Muscle of back (tissue), 11 donors: ENCODE measurements around the gene KRTAP1-5. TPM values are rescaled to one million over a fixed set of nuclear protein-coding genes. Genes with fewer than 3 reads are reported as not detected.
"Not testable (repeated sequence)": the region's sequence is repeated elsewhere in the genome, so short reads cannot be mapped to it uniquely, and the experiment has no call there.

Experiments used
- DNase-seq, 3 donors: peaks; one replicate each; pipeline versions ENCODE4 v3.0.0 to v3.0.0-alpha.2; 2013
- polyA plus RNA-seq, 10 donors: library from polyadenylated mRNA; unstranded; fragments of 120-200 nt; gene quantifications; one replicate each; pipeline ENCODE4 v1.2.1, GENCODE V29; 2013; ENCODE audit not compliant: insufficient read length in 10 of 10

Gene KRTAP1-5
- polyA plus RNA-seq, 10 donors = not detected

GRCh38 chr17:41008811-41009210, 18.2 kb downstream of the KRTAP1-5 start, which contains the start of gene KRTAP3-1:
TSS of gene KRTAP3-1 (minus strand) at chr17:41009128. CDS start at chr17:41009074, 54 bp downstream.
- no peak for DNase-seq

GRCh38 chr17:41004397-41004796, 22.6 kb downstream of the KRTAP1-5 start:
- DNase-seq = no peak

DNA sequence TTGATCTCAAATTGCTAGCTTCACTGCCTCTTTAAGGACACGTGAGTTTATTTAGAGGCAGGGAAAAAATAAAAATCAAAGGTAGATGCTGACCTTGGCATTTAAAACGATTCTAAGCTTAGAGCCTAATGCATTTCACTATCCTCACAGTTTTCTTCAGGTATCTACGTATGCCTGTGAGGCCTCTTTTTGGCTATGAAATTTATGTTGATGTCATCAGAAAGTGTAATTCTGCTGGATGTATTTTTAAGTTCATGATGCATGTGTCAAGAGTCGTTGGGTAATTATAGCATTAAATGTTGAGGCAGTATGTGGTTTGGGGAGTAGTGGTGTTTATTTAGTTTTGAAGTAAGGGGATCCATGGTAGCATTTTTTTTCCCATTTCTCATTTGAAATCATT, 23.1 kb downstream of the KRTAP1-5 start:
- no peak for DNase-seq

DNA sequence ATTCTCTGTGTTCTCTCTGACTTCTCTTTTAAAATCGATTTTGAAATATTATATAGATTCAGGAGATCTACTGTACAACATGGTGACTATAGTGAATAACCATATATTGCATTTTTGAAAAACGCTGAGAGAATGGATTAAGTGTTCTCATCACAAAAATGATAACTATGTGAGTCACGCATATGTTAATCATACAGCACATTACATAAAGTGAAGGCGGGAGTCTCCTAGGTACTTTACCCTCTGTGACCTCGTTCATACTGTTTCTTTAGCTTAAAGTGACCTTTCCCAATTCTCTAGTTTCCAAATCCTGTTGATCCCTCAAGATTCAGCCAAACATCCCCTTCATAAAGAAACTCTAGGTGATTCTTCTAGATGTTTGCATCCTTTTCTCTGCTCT, 24.2 kb downstream of the KRTAP1-5 start:
- no peak for DNase-seq

DNA sequence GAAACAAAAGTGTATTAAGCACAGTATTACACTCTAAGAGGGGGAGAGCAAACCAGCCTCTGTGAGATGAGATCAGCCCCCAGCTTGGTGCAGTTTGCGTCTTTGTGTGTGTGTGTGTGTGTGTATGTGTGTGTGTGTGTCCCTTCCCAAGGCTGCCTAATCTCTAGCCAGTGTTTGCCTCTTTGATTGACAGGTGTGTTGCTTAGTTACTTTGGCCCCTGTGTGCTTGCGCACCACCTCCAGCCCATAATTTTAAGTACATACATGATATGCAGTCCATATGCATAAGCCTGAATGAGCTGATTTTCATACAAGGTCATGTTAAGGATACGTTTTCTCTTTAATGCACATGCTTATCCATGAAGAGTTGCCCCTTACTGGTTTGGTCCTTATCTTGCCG, 25.2 kb downstream of the KRTAP1-5 start:
- DNase-seq = no peak

DNA sequence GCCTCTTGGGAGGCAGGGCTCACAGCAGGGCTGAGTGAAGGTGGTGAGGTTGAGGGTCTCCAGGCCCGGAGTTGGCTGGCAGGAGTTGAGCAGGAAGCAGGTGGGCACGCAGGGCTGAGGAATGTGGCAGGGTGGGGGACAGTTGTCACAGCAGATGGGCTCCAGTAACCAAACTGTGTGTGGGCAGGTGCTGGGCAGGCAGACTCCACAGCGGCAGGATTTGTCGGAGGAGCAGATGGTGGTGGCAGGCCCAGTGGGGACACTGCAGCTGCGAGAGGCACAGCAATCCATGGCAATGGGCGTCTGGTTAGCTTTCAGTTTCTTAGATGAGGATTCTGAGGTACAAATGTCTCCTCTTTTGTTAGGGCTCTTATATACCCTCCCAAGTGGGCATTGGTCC, 27.4 kb downstream of the KRTAP1-5 start, which contains the start of gene KRTAP3-2:
TSS of gene KRTAP3-2 (minus strand) at position 344 of the 400 bp plus-strand sequence. CDS start at position 291, 53 bp downstream.
- DNase-seq = not testable (repeated sequence)

GRCh38 chr17:40997361-40997760, 29.6 kb downstream of the KRTAP1-5 start:
- DNase-seq = no peak

DNA sequence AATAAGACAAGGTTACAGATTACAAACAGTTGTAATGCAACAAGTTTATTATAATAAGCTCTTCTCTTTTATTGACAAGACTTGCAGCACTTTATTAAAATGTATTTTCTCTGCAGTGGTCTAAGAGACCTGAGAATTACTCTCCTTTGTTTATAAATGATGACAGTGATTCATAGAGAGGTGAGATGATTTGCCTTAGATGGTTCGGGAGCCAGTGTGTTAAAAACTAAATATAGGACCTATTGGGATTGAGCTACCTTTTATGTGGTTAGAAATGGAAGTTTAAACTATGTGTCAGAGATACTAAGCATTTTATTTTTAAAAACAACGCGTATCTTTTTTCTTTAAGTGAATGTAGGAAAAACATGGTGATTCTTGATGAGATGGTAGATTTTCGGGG, 30.2 kb downstream of the KRTAP1-5 start:
- no peak for DNase-seq

- DNase-seq = no peak
These were observed 31.9 kb downstream of the KRTAP1-5 start for GRCh38 chr17:40995116-40995515.

- DNase-seq = no peak
These were observed 33.2 kb downstream of the KRTAP1-5 start, which contains the start of gene KRTAP3-3 for GRCh38 chr17:40993839-40994238. TSS of gene KRTAP3-3 (minus strand) at chr17:40994164. CDS start at chr17:40994097, 67 bp downstream.

GRCh38 chr17:40993084-40993483, 33.9 kb downstream of the KRTAP1-5 start:
- DNase-seq = no peak

- DNase-seq = no peak
These were observed 34.3 kb downstream of the KRTAP1-5 start for GRCh38 chr17:40992666-40993065.

DNA sequence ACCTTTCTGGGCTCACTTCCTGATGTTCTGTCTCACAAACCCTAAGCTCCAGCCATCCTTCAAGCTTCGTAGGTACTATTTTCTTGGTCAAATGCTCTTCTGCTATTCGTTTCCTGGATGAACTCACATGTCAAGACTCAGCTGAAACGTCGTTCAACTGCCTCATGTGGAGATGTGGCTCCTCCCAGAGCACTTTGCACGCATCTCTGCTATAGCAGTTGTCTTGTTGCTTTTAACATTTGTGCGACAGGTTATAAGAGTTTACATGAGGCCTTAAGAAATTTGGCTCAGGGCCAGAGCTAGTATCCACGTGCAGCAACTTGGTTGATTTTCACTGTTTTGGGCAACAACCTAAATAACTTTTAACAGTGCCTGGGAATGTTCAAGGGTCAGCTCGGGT, 40.1 kb downstream of the KRTAP1-5 start:
- no peak for DNase-seq

DNA sequence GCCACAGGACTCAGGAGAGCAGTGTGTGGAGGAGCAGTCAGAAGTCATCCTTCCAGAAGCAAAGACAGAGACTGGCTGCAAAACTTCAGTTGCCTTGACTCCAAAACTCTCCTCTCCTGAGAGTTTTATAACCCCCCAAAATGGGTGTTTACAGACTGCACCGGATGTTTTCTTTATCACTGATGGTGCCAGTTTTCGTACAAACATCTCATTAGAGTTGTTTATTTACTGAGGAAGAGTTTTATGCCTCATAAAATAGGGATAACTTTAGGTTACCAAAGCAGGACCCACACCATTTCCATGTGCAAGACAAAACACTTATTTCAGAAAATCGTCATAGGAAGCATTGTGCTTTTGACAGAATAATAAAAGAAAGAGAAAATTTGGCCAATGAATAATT, 42.8 kb downstream of the KRTAP1-5 start, which contains the start of gene KRT40:
TSS of gene KRT40 (minus strand) at position 101 of the 400 bp plus-strand sequence. CDS start at position 48, 53 bp downstream.
- DNase-seq = no peak

DNA sequence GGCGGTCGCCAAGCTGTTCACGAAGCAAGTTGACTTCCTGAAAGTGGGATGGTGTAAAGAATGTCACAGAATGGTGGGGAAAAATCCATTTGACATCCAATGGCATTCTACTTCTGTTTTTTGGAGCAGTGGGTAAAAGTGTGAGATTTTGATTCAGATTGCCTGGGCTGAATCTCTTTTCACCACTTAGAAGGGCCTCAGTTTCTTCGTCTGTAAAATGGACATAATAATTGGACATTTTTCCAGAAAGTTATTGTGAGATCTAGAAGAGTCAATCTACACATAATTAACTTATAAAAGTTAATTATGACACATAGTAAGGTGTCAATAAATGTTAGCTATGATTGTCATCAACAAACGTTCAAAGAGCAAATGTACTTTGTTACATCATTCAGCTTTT, 45.9 kb downstream of the KRTAP1-5 start:
- no peak for DNase-seq

DNA sequence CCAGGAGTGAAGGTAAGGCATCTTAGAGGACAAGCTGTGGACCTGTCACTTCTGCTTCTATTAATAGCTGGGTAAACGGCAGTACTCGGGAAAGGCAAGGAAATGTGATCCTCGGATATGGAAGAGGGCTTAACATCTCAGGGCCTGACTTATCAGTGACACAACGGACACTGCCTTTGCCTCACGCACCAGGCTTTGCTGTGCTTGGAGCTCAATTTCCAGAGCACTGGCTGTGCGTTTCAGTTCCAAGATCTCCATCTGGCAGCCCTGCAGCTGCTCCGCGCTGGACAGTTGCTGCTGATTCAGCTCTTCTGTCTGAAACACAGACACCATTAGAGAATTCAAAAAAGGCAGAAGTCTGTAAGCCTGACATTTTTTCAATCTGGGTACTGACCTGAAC, 46.4 kb downstream of the KRTAP1-5 start:
- DNase-seq = peak; percentile 72 to 91 (median 82)

- no peak for DNase-seq
These were observed 46.9 kb downstream of the KRTAP1-5 start for GRCh38 chr17:40980117-40980516.

DNA sequence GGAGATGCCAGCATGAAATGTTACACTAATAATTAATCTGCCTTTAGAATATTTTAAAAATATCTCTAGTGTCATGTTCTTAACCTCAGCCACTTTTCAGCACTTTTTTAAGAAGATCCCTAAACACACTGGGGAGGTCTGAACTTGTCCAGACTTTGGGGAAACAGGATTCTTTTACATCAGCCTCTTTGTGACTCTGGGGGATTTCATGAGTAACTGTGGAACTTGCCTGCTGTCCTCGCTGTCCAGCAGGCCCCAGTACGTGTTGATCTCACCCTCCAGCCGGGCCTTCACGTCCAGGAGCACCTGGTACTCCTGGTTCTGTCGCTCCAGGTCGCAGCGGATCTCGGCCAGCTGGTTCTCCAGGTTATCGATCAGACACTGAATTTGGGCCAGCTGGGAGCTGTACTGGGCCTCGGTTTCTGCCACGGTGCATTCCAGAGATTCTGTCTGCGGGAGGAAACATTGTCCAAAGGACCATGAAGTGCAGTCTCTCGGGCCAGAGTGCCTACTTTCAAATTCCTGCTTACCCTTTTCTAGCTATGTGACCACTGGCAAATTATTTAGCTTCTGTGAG, 48.3 kb downstream of the KRTAP1-5 start:
- DNase-seq = peak in 1 of 3 donors; percentile 27

Other genes starting within 250 kb of the KRTAP1-5 start
- gene KRT27, start 244.7 kb downstream of the KRTAP1-5 start, polyA plus RNA-seq = not detected
- under 1 TPM in 1 of 10 donors, not detected in 9; 0.15 TPM for gene KRT28, start 227.2 kb downstream of the KRTAP1-5 start, polyA plus RNA-seq
- 100 to 1,000 TPM in 2 of 10 donors, 10 to 100 TPM in 8; 31.8 to 603 (median 39.3) TPM for gene KRT10, start 204.6 kb downstream of the KRTAP1-5 start, polyA plus RNA-seq
- under 1 TPM in 7 of 10 donors, not detected in 3; 0.08 to 0.76 (median 0.27) TPM for gene KRT12, start 160.0 kb downstream of the KRTAP1-5 start, polyA plus RNA-seq
- gene KRT20, start 142.0 kb downstream of the KRTAP1-5 start, polyA plus RNA-seq = under 1 TPM in 4 of 10 donors, not detected in 6; 0.13 to 0.24 (median 0.21) TPM
- 1 to 10 TPM in 2 of 10 donors, under 1 TPM in 5, not detected in 3; 0.16 to 2.7 (median 0.22) TPM for gene KRT23, start 89.6 kb downstream of the KRTAP1-5 start, polyA plus RNA-seq
- 1 to 10 TPM; 2.9 to 9.6 (median 5.2) TPM for gene KRT39, start 60.3 kb downstream of the KRTAP1-5 start, polyA plus RNA-seq
- 10 to 100 TPM in 6 of 10 donors, 1 to 10 TPM in 4; 3.5 to 18.2 (median 10.4) TPM for gene KRT40, start 42.9 kb downstream of the KRTAP1-5 start, polyA plus RNA-seq
- gene KRTAP3-3, start 33.0 kb downstream of the KRTAP1-5 start, polyA plus RNA-seq = not detected
- gene KRTAP3-2, start 27.3 kb downstream of the KRTAP1-5 start, polyA plus RNA-seq = under 1 TPM in 9 of 10 donors, not detected in 1; 0.29 to 0.91 (median 0.58) TPM
- gene KRTAP3-1, start 18.1 kb downstream of the KRTAP1-5 start, polyA plus RNA-seq = not detected
- not detected for gene KRTAP1-4, start 3.0 kb upstream of the KRTAP1-5 start, polyA plus RNA-seq
- gene KRTAP1-3, start 7.7 kb upstream of the KRTAP1-5 start, polyA plus RNA-seq = under 1 TPM in 1 of 10 donors, not detected in 9; 0.25 TPM
- gene KRTAP1-1, start 14.2 kb upstream of the KRTAP1-5 start, polyA plus RNA-seq = not detected
- not detected for gene KRTAP2-1, start 20.1 kb upstream of the KRTAP1-5 start, polyA plus RNA-seq
- gene KRTAP2-2, start 28.0 kb upstream of the KRTAP1-5 start, polyA plus RNA-seq = not detected
- not detected for gene KRTAP2-3, start 32.9 kb upstream of the KRTAP1-5 start, polyA plus RNA-seq
- gene KRTAP2-4, start 38.7 kb upstream of the KRTAP1-5 start, polyA plus RNA-seq = not detected
- gene KRTAP4-7, start 56.9 kb upstream of the KRTAP1-5 start, polyA plus RNA-seq = not detected
- gene KRTAP4-8, start 70.9 kb upstream of the KRTAP1-5 start, polyA plus RNA-seq = not detected
- not detected for gene KRTAP4-16, start 75.0 kb upstream of the KRTAP1-5 start, polyA plus RNA-seq
- not detected for gene KRTAP4-9, start 78.2 kb upstream of the KRTAP1-5 start, polyA plus RNA-seq
- gene KRTAP4-11, start 91.2 kb upstream of the KRTAP1-5 start, polyA plus RNA-seq = not detected
- gene KRTAP4-12, start 97.0 kb upstream of the KRTAP1-5 start, polyA plus RNA-seq = not detected
- not detected for gene KRTAP4-6, start 113.3 kb upstream of the KRTAP1-5 start, polyA plus RNA-seq
- gene KRTAP4-5, start 122.6 kb upstream of the KRTAP1-5 start, polyA plus RNA-seq = not detected
- not detected for gene KRTAP4-4, start 133.5 kb upstream of the KRTAP1-5 start, polyA plus RNA-seq
- gene KRTAP4-3, start 141.0 kb upstream of the KRTAP1-5 start, polyA plus RNA-seq = not detected
- gene KRTAP4-2, start 151.0 kb upstream of the KRTAP1-5 start, polyA plus RNA-seq = not detected
- gene KRTAP4-1, start 157.7 kb upstream of the KRTAP1-5 start, polyA plus RNA-seq = not detected
- not detected for gene KRTAP9-1, start 162.7 kb upstream of the KRTAP1-5 start, polyA plus RNA-seq
- not detected for gene KRTAP9-2, start 199.4 kb upstream of the KRTAP1-5 start, polyA plus RNA-seq
- gene KRTAP9-3, start 205.2 kb upstream of the KRTAP1-5 start, polyA plus RNA-seq = not detected
- not detected for gene KRTAP9-8, start 210.8 kb upstream of the KRTAP1-5 start, polyA plus RNA-seq
- not detected for gene KRTAP9-4, start 222.5 kb upstream of the KRTAP1-5 start, polyA plus RNA-seq
- gene KRTAP9-9, start 228.2 kb upstream of the KRTAP1-5 start, polyA plus RNA-seq = not detected
- under 1 TPM in 5 of 10 donors, not detected in 5; 0.15 to 0.30 (median 0.27) TPM for gene KRTAP9-6, start 238.2 kb upstream of the KRTAP1-5 start, polyA plus RNA-seq
- not detected for gene KRTAP9-7, start 248.5 kb upstream of the KRTAP1-5 start, polyA plus RNA-seq